Kidney tubule cell (primary cell): ENCODE results near the gene GXYLT1.
"Not testable (repeated sequence)": the region's sequence is repeated elsewhere in the genome, so short reads cannot be mapped to it uniquely, and the experiment has no call there.

Experiments used
- DNase-seq: peaks from one replicate; pipeline ENCODE4 v3.0.0-alpha.2; 2018; ENCODE audit warnings: low spot score

Gene GXYLT1

DNA sequence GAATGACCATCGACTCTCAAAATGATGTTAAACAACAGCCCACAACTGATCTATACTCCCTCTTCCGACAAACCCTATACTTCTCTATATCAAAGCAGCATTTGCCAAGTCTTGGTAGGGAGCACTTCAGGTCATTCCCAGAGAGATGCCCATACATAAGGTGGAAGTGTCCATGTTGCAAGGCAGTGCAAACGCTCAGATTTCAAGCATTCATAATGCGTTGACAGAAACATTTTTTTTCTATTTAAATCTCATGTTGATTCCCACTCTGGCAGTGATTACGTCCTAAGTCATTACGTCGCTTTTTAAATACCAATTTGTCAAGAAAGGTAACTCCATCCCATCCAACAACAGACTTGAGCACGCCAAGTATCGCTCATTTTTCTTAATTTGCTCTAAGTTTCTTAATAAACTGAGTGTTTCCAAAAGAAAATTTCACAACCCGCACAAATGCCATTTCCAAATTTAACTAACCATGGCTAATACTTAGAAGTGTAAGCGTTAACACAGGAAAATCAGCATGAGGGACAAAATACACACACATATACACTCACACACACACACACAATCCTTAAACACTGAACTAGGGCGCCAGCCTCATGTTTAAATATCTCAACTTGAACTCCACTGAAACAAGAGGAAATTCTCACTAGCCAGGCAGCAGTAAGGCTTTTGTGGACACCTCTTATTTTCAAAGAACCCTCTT is 1.1 kb downstream of the GXYLT1 start:
- DNase-seq, result peak; percentile 40

- DNase-seq, result no peak
Observed at GRCh38 chr12:42141981-42142606, 2.6 kb downstream of the GXYLT1 start.

DNA sequence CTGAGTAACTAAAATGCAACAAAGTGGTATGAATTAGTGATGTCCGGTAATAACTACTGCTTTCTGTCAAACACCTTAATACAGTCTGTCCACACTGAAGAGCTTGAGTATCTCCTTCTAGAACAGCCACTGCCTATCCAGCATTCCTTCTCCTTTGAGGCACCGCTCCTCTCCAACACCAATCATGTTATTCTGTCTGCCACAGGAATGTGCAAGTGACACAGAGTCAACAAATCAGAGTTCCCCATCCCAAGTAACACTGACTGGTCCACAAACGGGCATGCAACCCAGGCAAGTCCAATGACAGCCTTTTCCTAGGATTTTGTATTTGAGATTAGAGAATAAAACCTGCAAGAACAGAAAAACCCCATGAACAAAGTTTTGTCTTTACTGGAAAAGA is 3.8 kb downstream of the GXYLT1 start:
- peak; percentile 81 for DNase-seq

DNA sequence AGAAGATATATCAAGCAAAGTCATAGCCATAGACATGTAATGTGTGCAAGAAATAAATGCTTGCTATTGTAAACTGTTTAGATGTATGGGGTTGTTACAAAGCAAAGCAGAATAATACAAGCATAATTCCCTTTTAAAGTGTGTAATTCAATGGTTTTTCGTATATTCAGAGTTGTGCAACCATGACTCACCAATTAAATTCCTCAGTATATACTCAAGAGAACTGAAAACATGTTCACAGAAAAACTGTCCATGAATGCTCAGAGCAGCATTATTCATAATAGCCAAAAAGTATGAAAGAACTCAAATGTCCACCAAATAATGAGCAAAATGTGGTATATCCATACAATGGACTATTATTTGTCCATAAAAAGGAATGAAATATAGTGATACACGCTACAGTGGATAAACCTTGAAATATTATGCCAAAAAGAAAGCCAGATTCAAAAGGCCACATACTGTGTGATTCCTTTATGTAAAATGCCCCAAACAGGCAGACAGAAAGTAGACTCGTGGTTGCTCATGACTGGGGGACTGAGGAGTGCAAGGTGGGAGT is 9.3 kb downstream of the GXYLT1 start:
- DNase-seq, result peak; percentile 44

DNA sequence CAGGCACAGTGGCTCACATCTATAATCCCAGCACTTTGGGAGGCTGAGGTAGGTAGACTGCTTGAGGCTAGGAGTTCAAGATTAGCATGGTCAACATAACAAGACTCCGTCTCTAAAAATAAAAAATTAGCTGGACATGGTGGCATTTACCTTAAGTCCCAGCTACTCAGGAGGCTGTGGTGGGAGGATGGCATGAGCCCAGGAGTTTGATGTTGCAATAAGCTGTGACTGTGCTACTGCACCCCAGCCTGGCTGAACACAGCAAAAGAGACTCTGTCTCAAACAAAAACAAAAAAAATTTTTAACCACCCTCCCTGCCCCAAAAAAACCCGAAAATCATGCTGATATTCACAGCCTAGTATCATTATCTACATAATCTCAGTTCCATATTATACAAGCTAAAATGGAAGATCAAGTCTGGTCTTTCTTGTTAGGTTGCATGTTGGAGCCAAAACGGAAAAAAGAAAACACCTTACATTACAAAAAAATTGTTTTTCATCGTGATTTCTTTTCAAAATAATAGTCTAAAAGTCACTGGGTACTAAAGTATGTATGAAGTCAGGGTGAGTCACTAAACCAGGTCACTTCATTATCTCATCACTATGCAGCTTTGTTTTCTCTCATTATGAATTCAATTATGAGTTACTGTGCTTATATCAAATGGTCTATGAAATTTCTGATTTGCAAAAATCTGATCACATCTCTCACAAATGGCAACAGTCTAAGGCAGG is 13.8 kb downstream of the GXYLT1 start:
- peak; percentile 61 for DNase-seq

GRCh38 chr12:42129595-42130204 is 15.0 kb downstream of the GXYLT1 start:
- DNase-seq, result peak; percentile 78

GRCh38 chr12:42128888-42129287 is 15.8 kb downstream of the GXYLT1 start:
- DNase-seq, result no peak

DNA sequence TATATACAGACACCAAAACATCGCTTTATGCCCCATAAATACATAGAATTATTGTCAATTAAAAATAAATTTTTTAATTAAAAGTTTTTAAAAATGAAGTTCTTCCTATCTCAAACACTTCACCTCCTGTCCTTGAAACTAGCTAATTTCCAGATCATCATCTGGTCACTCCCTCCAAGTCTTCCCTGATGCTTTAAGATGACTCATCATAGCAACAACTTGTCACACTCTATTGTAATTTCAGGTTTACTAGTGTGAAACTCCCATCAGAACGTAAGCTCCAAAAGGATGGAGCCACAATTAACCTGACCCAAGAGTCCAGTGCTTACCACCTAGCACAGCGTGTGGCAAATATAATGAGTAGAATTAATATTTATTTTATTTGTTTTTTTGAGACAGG is 16.3 kb downstream of the GXYLT1 start:
- DNase-seq, result peak; percentile 51

GRCh38 chr12:42126963-42127362 is 17.7 kb downstream of the GXYLT1 start:
- no peak for DNase-seq

DNA sequence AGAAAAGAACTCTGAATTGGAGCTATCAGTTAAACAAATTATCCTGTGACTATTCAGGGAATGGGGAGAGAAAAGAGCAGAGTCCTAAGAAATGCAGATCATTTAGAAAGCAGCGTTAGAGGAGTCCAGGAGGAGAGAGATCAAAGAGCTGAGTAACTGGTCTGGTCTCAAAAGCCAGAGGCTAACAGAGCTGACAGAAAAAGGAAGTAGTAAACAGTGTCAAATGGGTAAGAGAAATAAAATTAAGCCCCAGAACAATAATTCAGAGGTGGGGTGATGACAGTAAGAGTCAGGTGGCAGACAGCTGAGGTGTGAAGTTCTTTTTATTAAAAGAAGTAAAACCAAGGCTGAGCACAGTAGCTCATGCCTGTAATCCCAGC is 19.3 kb downstream of the GXYLT1 start:
- no peak for DNase-seq

GRCh38 chr12:42124764-42125387 is 19.8 kb downstream of the GXYLT1 start:
- peak; percentile 25 for DNase-seq

DNA sequence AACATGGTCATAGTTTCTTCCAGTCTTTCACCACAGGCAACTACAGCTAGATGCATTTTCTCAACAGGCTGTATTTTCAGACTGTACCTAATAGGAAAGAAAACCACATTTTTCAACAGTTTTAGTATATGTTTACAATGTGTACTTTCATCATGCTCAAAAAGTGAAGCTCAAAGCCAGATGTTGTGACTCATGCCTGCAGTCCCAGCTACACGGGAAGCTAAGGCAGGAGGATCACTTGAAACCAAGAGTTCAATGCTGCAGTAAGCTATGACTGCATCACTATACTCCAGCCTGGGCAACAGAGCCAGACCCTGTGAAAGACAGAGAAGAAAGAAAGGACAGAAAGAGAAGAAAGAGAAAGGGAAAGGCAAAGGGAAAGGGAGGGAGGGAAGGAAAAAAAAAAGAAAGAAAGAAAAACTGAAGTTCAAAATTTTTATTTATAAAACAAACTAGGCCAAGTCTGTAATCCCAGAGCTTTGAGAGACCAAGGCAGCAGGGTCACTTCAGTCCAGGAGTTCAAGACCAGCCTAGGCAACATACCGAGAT is 25.5 kb downstream of the GXYLT1 start:
- no peak for DNase-seq

DNA sequence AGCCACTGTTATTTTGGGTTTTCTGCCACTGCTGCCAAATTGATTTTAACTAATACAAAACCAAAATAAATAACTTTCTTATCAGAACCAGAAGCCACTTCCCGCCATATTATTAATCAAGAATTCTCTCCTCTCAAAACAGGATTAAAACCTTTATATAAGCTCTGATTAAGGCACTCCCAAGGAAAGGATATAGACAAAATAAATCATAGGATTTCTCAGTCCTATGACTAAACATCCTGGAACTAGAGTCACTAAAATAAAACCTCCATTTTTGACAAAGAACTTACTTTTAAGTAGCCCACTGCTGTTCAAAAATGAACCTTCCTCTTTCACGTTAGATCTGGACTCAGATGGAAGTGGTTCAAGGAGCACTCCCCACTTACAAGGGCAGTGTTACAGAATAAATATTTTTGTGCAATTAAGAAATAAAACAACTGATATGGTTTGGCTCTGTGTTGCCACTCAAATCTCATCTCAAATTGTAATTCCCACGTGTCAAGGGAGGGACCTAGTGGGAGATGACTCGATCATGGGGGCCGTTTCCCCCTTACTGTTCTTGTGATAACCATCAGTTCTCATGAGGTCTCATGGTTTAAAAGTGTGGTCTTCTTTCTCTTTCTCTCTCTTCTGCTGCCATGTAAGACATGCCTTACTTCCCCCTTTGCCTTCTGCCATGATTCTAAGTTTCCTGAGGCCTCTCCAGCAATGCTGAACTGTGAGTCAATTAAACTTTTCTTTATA is 26.4 kb downstream of the GXYLT1 start:
- DNase-seq, result no peak

DNA sequence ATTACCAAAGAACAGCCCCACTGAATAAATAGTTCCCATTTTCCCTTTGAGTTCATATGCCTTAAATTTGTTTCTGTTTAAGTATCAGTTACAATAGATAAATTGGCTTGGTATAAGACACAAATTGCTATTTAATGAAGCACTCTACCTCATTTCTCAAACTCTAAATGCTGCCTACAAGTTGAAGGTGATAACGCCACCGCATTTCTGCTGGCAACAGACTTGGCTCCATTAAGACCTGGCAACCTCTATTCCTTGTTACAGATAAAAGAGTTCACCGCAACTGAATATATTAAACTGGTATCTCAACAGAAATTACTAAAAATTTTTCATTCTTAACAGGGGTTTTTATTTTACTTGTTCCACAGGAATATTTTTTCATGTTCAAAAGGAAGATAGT is 35.6 kb downstream of the GXYLT1 start:
- no peak for DNase-seq

GRCh38 chr12:42106791-42107190 is 37.9 kb downstream of the GXYLT1 start:
- DNase-seq, result not testable (repeated sequence)

DNA sequence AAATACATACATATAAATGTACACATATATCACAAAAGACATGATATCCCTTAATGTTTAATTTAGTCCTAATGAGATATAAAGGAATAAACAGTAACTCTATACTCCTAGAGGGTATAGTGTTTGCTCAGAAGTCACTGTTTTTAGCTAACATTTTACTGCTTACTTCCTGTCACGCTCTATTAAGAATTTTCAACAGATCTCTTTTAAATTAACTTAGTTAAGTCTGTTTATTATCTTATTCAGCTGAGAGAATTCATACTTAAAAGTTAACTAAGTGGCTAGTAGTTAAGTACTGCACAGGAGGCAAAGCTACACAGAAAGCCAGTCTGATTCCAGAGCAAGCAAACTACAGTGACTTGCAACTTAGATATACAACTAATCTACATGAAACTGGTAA is 39.9 kb downstream of the GXYLT1 start:
- DNase-seq, result no peak

GRCh38 chr12:42104087-42104486 is 40.6 kb downstream of the GXYLT1 start:
- DNase-seq, result no peak

GRCh38 chr12:42103155-42103554 is 41.5 kb downstream of the GXYLT1 start:
- no peak for DNase-seq

DNA sequence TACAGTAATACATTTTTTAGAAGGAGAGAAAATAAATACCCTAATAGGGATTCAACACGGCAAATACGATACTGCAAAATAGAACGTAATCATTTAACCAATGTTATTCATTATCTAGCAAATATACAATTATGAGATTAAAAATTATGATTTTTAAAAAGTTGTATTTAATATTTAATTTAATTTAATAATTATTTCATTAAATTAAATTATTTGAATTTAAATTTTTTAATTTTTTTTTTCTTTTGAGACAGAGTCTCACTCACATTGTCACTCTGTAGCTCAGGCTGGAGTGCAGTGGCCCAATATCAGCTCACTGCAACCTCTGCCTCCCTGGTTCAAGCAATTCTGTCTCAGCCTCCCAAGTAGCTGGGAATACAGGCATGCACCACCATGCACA is 42.0 kb downstream of the GXYLT1 start:
- no peak for DNase-seq

GRCh38 chr12:42099433-42099832 is 45.2 kb downstream of the GXYLT1 start:
- DNase-seq, result no peak

DNA sequence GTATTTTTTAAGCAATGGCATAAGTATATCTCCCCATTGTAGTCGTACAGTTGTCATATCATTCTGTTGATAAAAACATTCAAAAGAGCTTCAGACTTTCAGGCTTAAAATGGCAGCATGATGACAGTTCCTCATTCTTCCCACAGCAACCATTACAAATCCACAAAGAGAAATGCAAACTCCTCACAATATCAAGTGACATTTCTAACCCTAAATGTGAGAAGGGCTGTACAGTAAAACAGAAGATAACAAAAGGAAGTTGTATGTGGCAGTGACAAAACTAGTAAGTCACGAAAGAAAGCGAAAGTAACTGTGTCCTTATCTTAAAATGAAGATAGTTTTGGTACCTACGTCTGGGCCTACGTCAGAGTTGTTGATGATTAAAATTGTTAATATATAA is 46.7 kb downstream of the GXYLT1 start:
- no peak for DNase-seq
